Measurements from ENCODE around the gene TMEM178B. TPM values are rescaled to one million over a fixed set of nuclear protein-coding genes. Genes with fewer than 3 reads are reported as not detected.

The TMEM178B gene
- polyA plus RNA-seq, 1 experiment = 0.01 TPM

- ChIA-PET POLR2A (no interaction called here), CTCF (no interaction called here)
- no peak for TF ChIP-seq CTCF (IDR thresholded peaks at IDR 0.05; ENCODE audit: low read depth, low read length)
- H3K4me3 ChIP-seq (ENCODE audit: low read depth, low read length) = no peak overlapping the region
- DNase-seq (ENCODE audit: low read depth, low spot score) = no peak
- H3K9me3 ChIP-seq (ENCODE audit: control insufficient read depth, insufficient read depth, low read length) = peaks cover 7% of the 10 kb centered on the region
- no peaks in the 10 kb centered on the region for H3K27me3 ChIP-seq (ENCODE audit: control insufficient read depth, insufficient read depth, low read length)
- no peak overlapping the region for H3K27ac ChIP-seq (ENCODE audit: low read depth, low read length)
Observed at GRCh38 chr7:141411133-141411532, 337.3 kb downstream of the TMEM178B start.

- POLR2A ChIA-PET = no interaction called here
- CTCF ChIA-PET = no interaction called here
Observed at GRCh38 chr7:141415999-141416398, 342.1 kb downstream of the TMEM178B start.

GRCh38 chr7:141416650-141417270 is 342.9 kb downstream of the TMEM178B start:
- no peak for DNase-seq (ENCODE audit: low read depth, low spot score)
- Histone ChIP-seq H3K27me3 (ENCODE audit: control insufficient read depth, insufficient read depth, low read length) (no peaks in the 10 kb centered on the region), H3K9me3 (ENCODE audit: control insufficient read depth, insufficient read depth, low read length) (peaks cover 6% of the 10 kb centered on the region), H3K27ac (ENCODE audit: low read depth, low read length) (no peak overlapping the region), H3K4me3 (ENCODE audit: low read depth, low read length) (no peak overlapping the region)
- ChIA-PET POLR2A (no interaction called here), CTCF (no interaction called here)
- no peak for TF ChIP-seq CTCF (IDR thresholded peaks at IDR 0.05; ENCODE audit: low read depth, low read length)

More at GRCh38 chr7:141415999-141416398, 342.1 kb downstream of the TMEM178B start:
- Histone ChIP-seq H3K27ac (ENCODE audit: low read depth, low read length) (no peak overlapping the region), H3K4me3 (ENCODE audit: low read depth, low read length) (no peak overlapping the region), H3K27me3 (ENCODE audit: control insufficient read depth, insufficient read depth, low read length) (no peaks in the 10 kb centered on the region), H3K9me3 (ENCODE audit: control insufficient read depth, insufficient read depth, low read length) (peaks cover 6% of the 10 kb centered on the region)
- no peak for DNase-seq (ENCODE audit: low read depth, low spot score)
- TF ChIP-seq CTCF (IDR thresholded peaks at IDR 0.05; ENCODE audit: low read depth, low read length) = no peak

GRCh38 chr7:141417506-141417905 is 343.6 kb downstream of the TMEM178B start:
- CTCF ChIA-PET = no interaction called here
- H3K4me3 ChIP-seq (ENCODE audit: low read depth, low read length) = no peak overlapping the region
- no peak for DNase-seq (ENCODE audit: low read depth, low spot score)
- POLR2A ChIA-PET = no interaction called here
- peaks cover 10% of the 10 kb centered on the region for H3K9me3 ChIP-seq (ENCODE audit: control insufficient read depth, insufficient read depth, low read length)
- no peak for TF ChIP-seq CTCF (IDR thresholded peaks at IDR 0.05; ENCODE audit: low read depth, low read length)
- H3K27ac ChIP-seq (ENCODE audit: low read depth, low read length) = no peak overlapping the region
- no peaks in the 10 kb centered on the region for H3K27me3 ChIP-seq (ENCODE audit: control insufficient read depth, insufficient read depth, low read length)

GRCh38 chr7:141418066-141418465 is 344.2 kb downstream of the TMEM178B start:
- Histone ChIP-seq H3K9me3 (ENCODE audit: control insufficient read depth, insufficient read depth, low read length) (peaks cover 11% of the 10 kb centered on the region), H3K27ac (ENCODE audit: low read depth, low read length) (no peak overlapping the region), H3K27me3 (ENCODE audit: control insufficient read depth, insufficient read depth, low read length) (no peaks in the 10 kb centered on the region), H3K4me3 (ENCODE audit: low read depth, low read length) (no peak overlapping the region)
- no peak for DNase-seq (ENCODE audit: low read depth, low spot score)
- no peak for TF ChIP-seq CTCF (IDR thresholded peaks at IDR 0.05; ENCODE audit: low read depth, low read length)
- CTCF ChIA-PET = no interaction called here
- POLR2A ChIA-PET = no interaction called here
